HepG2 (cell line): ENCODE measurements around the gene GREM1. TPM values are rescaled to one million over a fixed set of nuclear protein-coding genes. Genes with fewer than 3 reads are reported as not detected.

Experiments
- ATAC-seq: fragments of 200-7000 bp; cut with Tn5 transposase; 3 replicates; pipeline ENCODE4 v1.9.1; 2020; ENCODE audit warnings: mild to moderate bottlenecking, moderate library complexity
- BruUV-seq: library from RNA; stranded (reverse); fragments of 400-500 nt; replicated peaks from 2 replicates; lab custom pipeline; 2021; lab: Mats Ljungman, UMichigan
- CTCF ChIA-PET: fragments of 300-600 bp; formaldehyde crosslinking; extraction: SDS; loops from one replicate; lab custom pipeline; 2021; ENCODE audit warnings: low total read pairs, inconsistent platforms, low intra/inter-chr PET ratio; lab: Yijun Ruan, JAX
- POLR2A ChIA-PET: fragments of 350-600 bp; sonication (Branson Sonifier 250); formaldehyde crosslinking; loops from one replicate; lab custom pipeline; 2020; ENCODE audit warnings: antibody characterized with exemption, inconsistent platforms; lab: Yijun Ruan, JAX
- DNase-seq: peaks from one replicate; pipeline ENCODE4 v3.0.0-alpha.2; 2015; ENCODE audit warnings: low spot score
- FAIRE-seq: peaks from 3 replicates; lab custom pipeline; 2011; peaks lifted over from hg19 to GRCh38; lab: Jason Lieb, UNC
- H2AFZ ChIP-seq: one replicate; pipeline ENCODE4 v1.6.1; 2011; ENCODE audit warnings: low read length, inconsistent platforms
- H3K27ac ChIP-seq: fragments of 300-600 bp; 3 replicates; pipeline ENCODE4 v1.8.0; 2011; ENCODE audit warnings: mixed run types, mild to moderate bottlenecking, mixed read lengths, low read length, inconsistent platforms; ENCODE audit not compliant: insufficient read depth; ENCODE audit errors: extremely low read length
- H3K27me3 ChIP-seq, 2 experiments: fragments of 200-600 bp in 1 of 2; 2 replicates in 1 of 2; 3 replicates in 1 of 2; pipeline versions ENCODE4 v1.6.0 to v1.8.0; 2011; ENCODE audit warnings: low read length in 2 of 2, mild to moderate bottlenecking in 2 of 2, moderate library complexity in 2 of 2, inconsistent platforms in 1 of 2; ENCODE audit not compliant: insufficient read depth in 2 of 2, control insufficient read depth in 1 of 2
- H3K36me3 ChIP-seq, 2 experiments: fragments of 200-600 bp in 1 of 2; replicated peaks in 1 of 2; 2 replicates in 1 of 2; 3 replicates in 1 of 2; pipeline versions ENCODE4 v1.5.1 to v1.8.0; 2011; ENCODE audit warnings: low read length in 2 of 2, inconsistent platforms in 1 of 2; ENCODE audit not compliant: insufficient read depth in 2 of 2, control insufficient read depth in 1 of 2
- H3K4me1 ChIP-seq: 2 replicates; pipeline ENCODE4 v1.5.1; 2012; ENCODE audit warnings: low read length, inconsistent platforms; ENCODE audit not compliant: insufficient read depth
- H3K4me2 ChIP-seq: 2 replicates; pipeline ENCODE4 v1.6.0; 2011; ENCODE audit warnings: low read depth, low read length, inconsistent platforms
- H3K4me3 ChIP-seq, 3 experiments: fragments of 200-600 bp in 1 of 3; sonication (generic), shearing (Covaris generic) in 1 of 3; replicated peaks in 1 of 3; 2 replicates each; pipeline ENCODE4 v1.5.1; 2011 to 2016; ENCODE audit warnings: low read length in 3 of 3, inconsistent platforms in 2 of 3, low read depth in 2 of 3, mild to moderate bottlenecking in 2 of 3, control low read depth in 1 of 3, mixed read lengths in 1 of 3; ENCODE audit not compliant: insufficient read depth in 1 of 3
- H3K79me2 ChIP-seq: one replicate; pipeline ENCODE4 v1.6.1; 2011; ENCODE audit warnings: low read length, inconsistent platforms; ENCODE audit not compliant: insufficient read depth
- H3K9ac ChIP-seq: 2 replicates; pipeline ENCODE4 v1.6.0; 2011; ENCODE audit warnings: mild to moderate bottlenecking, low read depth, low read length, inconsistent platforms; ENCODE audit not compliant: insufficient read depth
- H3K9me3 ChIP-seq: 2 replicates; pipeline ENCODE4 v1.5.1; 2012; ENCODE audit warnings: mild to moderate bottlenecking, low read length
- H4K20me1 ChIP-seq: 2 replicates; pipeline ENCODE4 v1.6.0; 2011; ENCODE audit warnings: inconsistent platforms, mild to moderate bottlenecking, low read length, moderate library complexity; ENCODE audit not compliant: insufficient read depth
- ATF4 ChIP-seq, 2 experiments: fragments of 450-650 bp in 1 of 2; sonication (generic) in 1 of 2; formaldehyde crosslinking; IDR thresholded peaks; 2 replicates each; pipeline versions ENCODE4 v1.5.0 to v1.8.0; 2020 to 2022; ENCODE audit warnings: mild to moderate bottlenecking in 1 of 2, missing genetic modification reagents in 1 of 2
- CEBPB ChIP-seq: IDR thresholded peaks from 2 replicates; pipeline ENCODE4 v1.6.1; 2011; ENCODE audit warnings: low read depth, low read length, improper control_type of control experiment, borderline replicate concordance
- CEBPG ChIP-seq: IDR thresholded peaks from 2 replicates; pipeline ENCODE4 v1.6.1; 2016
- CHCHD3 ChIP-seq: sonication (generic); formaldehyde crosslinking; IDR thresholded peaks from 2 replicates; pipeline ENCODE4 v1.8.0; 2022; ENCODE audit warnings: mild to moderate bottlenecking, missing genetic modification reagents, moderate library complexity
- CHD2 ChIP-seq: IDR thresholded peaks from 2 replicates; pipeline ENCODE4 v1.6.1; 2011; ENCODE audit warnings: low read depth, low read length, improper control_type of control experiment
- GPN1 ChIP-seq: sonication (generic); formaldehyde crosslinking; IDR thresholded peaks from 2 replicates; pipeline ENCODE4 v1.5.1; 2020; ENCODE audit warnings: missing genetic modification reagents, borderline replicate concordance
- KLF13 ChIP-seq: sonication (generic); formaldehyde crosslinking; IDR thresholded peaks from 2 replicates; pipeline ENCODE4 v1.4.0; 2020; ENCODE audit warnings: mild to moderate bottlenecking, missing genetic modification reagents
- MAF1 ChIP-seq: sonication (generic); formaldehyde crosslinking; IDR thresholded peaks from 2 replicates; pipeline ENCODE4 v1.5.0; 2020; ENCODE audit warnings: missing genetic modification reagents, borderline replicate concordance
- NFATC3 ChIP-seq: sonication (generic); formaldehyde crosslinking; IDR thresholded peaks from 2 replicates; pipeline ENCODE4 v1.5.1; 2020; ENCODE audit warnings: mild to moderate bottlenecking, missing genetic modification reagents
- PHF20 ChIP-seq: sonication (generic); formaldehyde crosslinking; IDR thresholded peaks from 2 replicates; pipeline ENCODE4 v1.5.0; 2020; ENCODE audit warnings: mild to moderate bottlenecking, missing genetic modification reagents
- SPEN ChIP-seq: sonication (generic); formaldehyde crosslinking; IDR thresholded peaks from 2 replicates; pipeline ENCODE4 v1.5.1; 2020; ENCODE audit warnings: low read depth, mild to moderate bottlenecking, missing genetic modification reagents
- SRSF9 ChIP-seq: fragments of 200-400 bp; formaldehyde crosslinking; IDR thresholded peaks from 2 replicates; pipeline ENCODE4 v1.6.1; 2018; ENCODE audit warnings: borderline replicate concordance, mild to moderate bottlenecking, low read depth, low read length; ENCODE audit not compliant: insufficient read depth, poor library complexity, severe bottlenecking
- ZMYM3 ChIP-seq: sonication (generic); formaldehyde crosslinking; IDR thresholded peaks from 2 replicates; pipeline ENCODE4 v1.5.1; 2020; ENCODE audit warnings: mild to moderate bottlenecking, missing genetic modification reagents
- ZNF124 ChIP-seq: sonication (generic); formaldehyde crosslinking; IDR thresholded peaks from 2 replicates; pipeline ENCODE4 v1.4.0; 2020; ENCODE audit warnings: missing genetic modification reagents
- ZNF235 ChIP-seq: sonication (generic); formaldehyde crosslinking; IDR thresholded peaks from 2 replicates; pipeline ENCODE4 v1.8.1; 2023; ENCODE audit warnings: mild to moderate bottlenecking, missing genetic modification reagents, borderline replicate concordance
- ZNF263 ChIP-seq: sonication (generic); formaldehyde crosslinking; IDR thresholded peaks from 2 replicates; pipeline ENCODE4 v1.4.0; 2020; ENCODE audit warnings: missing genetic modification reagents
- ZNF562 ChIP-seq: sonication (generic); formaldehyde crosslinking; IDR thresholded peaks from 2 replicates; pipeline ENCODE4 v1.8.0; 2022; ENCODE audit warnings: missing genetic modification reagents, borderline replicate concordance
- ZNF615 ChIP-seq: sonication (generic); formaldehyde crosslinking; IDR thresholded peaks from 2 replicates; pipeline ENCODE4 v1.5.0; 2020; ENCODE audit warnings: mild to moderate bottlenecking, missing genetic modification reagents, borderline replicate concordance
- WGBS: methylation state at CpG from one replicate; pipeline ENCODE4 v1.1.6; 2017; ENCODE audit warnings: low lambda C conversion rate; 5-methylcytosine and 5-hydroxymethylcytosine counted together
- in situ Hi-C: cut with HindIII; loops from 2 replicates; pipeline ENCODE4 v1.10.0; 2017; ENCODE audit warnings: low pct_unique_long_range_greater_than_20kb; ENCODE audit not compliant: extremely low pct_ligation_motif_present
- intact Hi-C: fragments of 100-400 bp; cut with micrococcal nuclease; formaldehyde crosslinking; loops from one replicate; pipeline ENCODE4 v1.10.0; 2022; ENCODE audit not compliant: unreplicated experiment
- polyA plus RNA-seq, 8 experiments: library from polyadenylated mRNA; depleted of rRNA in 3 of 8; stranded (reverse) in 7 of 8; unstranded in 1 of 8; fragments of >200 nt; fragmentation: Illumina TruSeq in 4 of 8; extraction: Trizol in 4 of 8; gene quantifications; 2 replicates each; pipeline versions ENCODE4 v1.2.1 to v1.2.3, GENCODE V29; 2011 to 2016; ENCODE audit warnings: low read depth in 4 of 8, missing spikeins in 1 of 8, mixed read lengths in 1 of 8; ENCODE audit not compliant: insufficient read depth in 1 of 8
- total RNA-seq, 5 experiments: library from RNA; depleted of rRNA; stranded (reverse); fragments of >200 nt; fragmentation: Illumina TruSeq; extraction: Trizol; gene quantifications; 2 replicates each; pipeline ENCODE4 v1.2.3, GENCODE V29; 2016; ENCODE audit warnings: low read depth in 1 of 5
- TF ChIP-seq, protein P1 (sequence below): sonication (generic); formaldehyde crosslinking; IDR thresholded peaks from 2 replicates; pipeline ENCODE4 v1.4.0; 2020; ENCODE audit warnings: missing genetic modification reagents
- TF ChIP-seq, protein P2 (sequence below): sonication (generic); formaldehyde crosslinking; IDR thresholded peaks from 2 replicates; pipeline ENCODE4 v1.9.0; 2022; ENCODE audit warnings: low read depth, missing genetic modification reagents

GREM1 gene
- total and polyA plus RNA-seq, 2 of the 13 experiments (the other 11 are each of a cell fraction or from before 2014, with no cell fraction given) = 0.02 to 0.08 TPM

- ChIA-PET POLR2A (interaction anchor here (1.0 to 1.1 kb wide), 2 partner anchors 9 to 13 kb away, joined by 3 to 5 read pairs; no protein-coding TSS in a partner anchor), CTCF (no interaction called here)
- H4K20me1 ChIP-seq = no peaks in the 10 kb centered on the region
- no peaks in the 10 kb centered on the region for H3K9me3 ChIP-seq
- no peaks in the 10 kb centered on the region for H3K27me3 ChIP-seq
- H3K4me1 ChIP-seq = peaks cover 50% of the 10 kb centered on the region
- peak overlapping the region; percentile 47 for H3K27ac ChIP-seq
- no peaks in the 10 kb centered on the region for H3K79me2 ChIP-seq
- H3K9ac ChIP-seq = 0 out of 2 replicates have a peak overlapping the region, but pooled peaks have one; percentile 6
- in situ Hi-C loops (no loop called here), intact Hi-C loops (no loop called here)
- FAIRE-seq (peak; percentile 89), ATAC-seq (peak; percentile 96), DNase-seq (peak; percentile 72)
- no peaks in the 10 kb centered on the region for H3K36me3 ChIP-seq
- peak overlapping the region; percentile 69 for H3K4me2 ChIP-seq
- H3K4me3 ChIP-seq = peak overlapping the region; percentile 26 to 38 (median 30); a peak in 4 of 6 replicates
- BruUV-seq = no TSS peak
- H2AFZ ChIP-seq = peak overlapping the region; percentile 24
- 31% methylated on average over 14 of the region's 14 CpGs for WGBS
- TF ChIP-seq KLF13 (CRISPR knock-in tag) (no peak), ZNF124 (no peak), PHF20 (no peak), CHCHD3 (no peak), CEBPB (no peak), ATF4 (CRISPR knock-in tag; IDR thresholded peaks at IDR 0.05) (no peak), GPN1 (CRISPR knock-in tag) (no peak), NFATC3 (CRISPR knock-in tag) (no peak), ZMYM3 (CRISPR knock-in tag) (0 out of 2 replicates have a peak, but pooled peaks have one; percentile 14), ZNF235 (CRISPR knock-in tag) (no peak), CHD2 (no peak), MAF1 (CRISPR knock-in tag) (no peak), CEBPG (CRISPR knock-in tag) (0 out of 2 replicates have a peak, but pooled peaks have one; percentile 12), ZNF562 (CRISPR knock-in tag) (no peak), ZNF263 (CRISPR knock-in tag) (no peak), SRSF9 (no peak), ZNF615 (CRISPR knock-in tag) (no peak), SPEN (no peak)
- TF ChIP-seq, protein P1, sequence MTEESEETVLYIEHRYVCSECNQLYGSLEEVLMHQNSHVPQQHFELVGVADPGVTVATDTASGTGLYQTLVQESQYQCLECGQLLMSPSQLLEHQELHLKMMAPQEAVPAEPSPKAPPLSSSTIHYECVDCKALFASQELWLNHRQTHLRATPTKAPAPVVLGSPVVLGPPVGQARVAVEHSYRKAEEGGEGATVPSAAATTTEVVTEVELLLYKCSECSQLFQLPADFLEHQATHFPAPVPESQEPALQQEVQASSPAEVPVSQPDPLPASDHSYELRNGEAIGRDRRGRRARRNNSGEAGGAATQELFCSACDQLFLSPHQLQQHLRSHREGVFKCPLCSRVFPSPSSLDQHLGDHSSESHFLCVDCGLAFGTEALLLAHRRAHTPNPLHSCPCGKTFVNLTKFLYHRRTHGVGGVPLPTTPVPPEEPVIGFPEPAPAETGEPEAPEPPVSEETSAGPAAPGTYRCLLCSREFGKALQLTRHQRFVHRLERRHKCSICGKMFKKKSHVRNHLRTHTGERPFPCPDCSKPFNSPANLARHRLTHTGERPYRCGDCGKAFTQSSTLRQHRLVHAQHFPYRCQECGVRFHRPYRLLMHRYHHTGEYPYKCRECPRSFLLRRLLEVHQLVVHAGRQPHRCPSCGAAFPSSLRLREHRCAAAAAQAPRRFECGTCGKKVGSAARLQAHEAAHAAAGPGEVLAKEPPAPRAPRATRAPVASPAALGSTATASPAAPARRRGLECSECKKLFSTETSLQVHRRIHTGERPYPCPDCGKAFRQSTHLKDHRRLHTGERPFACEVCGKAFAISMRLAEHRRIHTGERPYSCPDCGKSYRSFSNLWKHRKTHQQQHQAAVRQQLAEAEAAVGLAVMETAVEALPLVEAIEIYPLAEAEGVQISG (CRISPR knock-in tag) = no peak
- TF ChIP-seq, protein P2, sequence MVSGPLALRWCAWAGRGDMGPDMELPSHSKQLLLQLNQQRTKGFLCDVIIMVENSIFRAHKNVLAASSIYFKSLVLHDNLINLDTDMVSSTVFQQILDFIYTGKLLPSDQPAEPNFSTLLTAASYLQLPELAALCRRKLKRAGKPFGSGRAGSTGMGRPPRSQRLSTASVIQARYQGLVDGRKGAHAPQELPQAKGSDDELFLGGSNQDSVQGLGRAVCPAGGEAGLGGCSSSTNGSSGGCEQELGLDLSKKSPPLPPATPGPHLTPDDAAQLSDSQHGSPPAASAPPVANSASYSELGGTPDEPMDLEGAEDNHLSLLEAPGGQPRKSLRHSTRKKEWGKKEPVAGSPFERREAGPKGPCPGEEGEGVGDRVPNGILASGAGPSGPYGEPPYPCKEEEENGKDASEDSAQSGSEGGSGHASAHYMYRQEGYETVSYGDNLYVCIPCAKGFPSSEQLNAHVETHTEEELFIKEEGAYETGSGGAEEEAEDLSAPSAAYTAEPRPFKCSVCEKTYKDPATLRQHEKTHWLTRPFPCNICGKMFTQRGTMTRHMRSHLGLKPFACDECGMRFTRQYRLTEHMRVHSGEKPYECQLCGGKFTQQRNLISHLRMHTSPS = no peak
These were observed 17.2 kb upstream of the GREM1 start for GRCh38 chr15:32700501-32701150.
